Progenitor cell of endocrine pancreas (in vitro differentiated cells): ENCODE data around the gene NRAS. TPM values are rescaled to one million over a fixed set of nuclear protein-coding genes. Genes with fewer than 3 reads are reported as not detected.
A peak's percentile ranks its signal among the peaks of the same experiment; 100 is the strongest.

Experiments used
- DNase-seq: peaks from one replicate; pipeline ENCODE4 v3.0.0; 2021; ENCODE audit warnings: low spot score; ENCODE audit not compliant: unreplicated experiment
- H3K27ac Mint-ChIP-seq: 2 replicates; pipeline ENCODE4 v1.8.0; 2021; ENCODE audit warnings: mild to moderate bottlenecking, moderate library complexity, mixed read lengths
- H3K27me3 Mint-ChIP-seq: 2 replicates; pipeline ENCODE4 v1.8.0; 2021; ENCODE audit warnings: mixed read lengths
- H3K36me3 Mint-ChIP-seq: 2 replicates; pipeline ENCODE4 v1.8.0; 2022; ENCODE audit warnings: mixed read lengths; ENCODE audit not compliant: insufficient read depth
- H3K4me1 Mint-ChIP-seq: 2 replicates; pipeline ENCODE4 v1.8.0; 2021; ENCODE audit warnings: low read depth, mixed read lengths
- H3K4me3 Mint-ChIP-seq: 2 replicates; pipeline ENCODE4 v1.8.0; 2021; ENCODE audit warnings: low read depth, mild to moderate bottlenecking, moderate library complexity, mixed read lengths
- H3K9me3 Mint-ChIP-seq: 2 replicates; pipeline ENCODE4 v1.8.0; 2021; ENCODE audit warnings: low read depth, mixed read lengths
- long read RNA-seq: library from polyadenylated mRNA; unstranded; transcript quantifications from one replicate; pipeline ENCODE4 v2.0.0, GENCODE V29; 2020
- total RNA-seq: library from RNA; stranded (reverse); gene quantifications from 2 replicates; pipeline ENCODE4 v1.2.1, GENCODE V29; 2021
- TF ChIP-seq, protein P1 (sequence below): fragments of 200-600 bp; sonication (generic); IDR thresholded peaks from one replicate; pipeline ENCODE4 v1.5.0; 2021; ENCODE audit warnings: antibody characterized with exemption, mild to moderate bottlenecking; ENCODE audit not compliant: unreplicated experiment

Gene NRAS
- 58.9 and 59.1 TPM in 2 replicates for total RNA-seq
- long read RNA-seq, full-length matches to known transcripts = 86 of 111 reads
- long read RNA-seq, partial matches to known transcripts = 5 of 111 reads
- long read RNA-seq, other reads (novel, unspliced or antisense) = 20 of 111 reads

DNA sequence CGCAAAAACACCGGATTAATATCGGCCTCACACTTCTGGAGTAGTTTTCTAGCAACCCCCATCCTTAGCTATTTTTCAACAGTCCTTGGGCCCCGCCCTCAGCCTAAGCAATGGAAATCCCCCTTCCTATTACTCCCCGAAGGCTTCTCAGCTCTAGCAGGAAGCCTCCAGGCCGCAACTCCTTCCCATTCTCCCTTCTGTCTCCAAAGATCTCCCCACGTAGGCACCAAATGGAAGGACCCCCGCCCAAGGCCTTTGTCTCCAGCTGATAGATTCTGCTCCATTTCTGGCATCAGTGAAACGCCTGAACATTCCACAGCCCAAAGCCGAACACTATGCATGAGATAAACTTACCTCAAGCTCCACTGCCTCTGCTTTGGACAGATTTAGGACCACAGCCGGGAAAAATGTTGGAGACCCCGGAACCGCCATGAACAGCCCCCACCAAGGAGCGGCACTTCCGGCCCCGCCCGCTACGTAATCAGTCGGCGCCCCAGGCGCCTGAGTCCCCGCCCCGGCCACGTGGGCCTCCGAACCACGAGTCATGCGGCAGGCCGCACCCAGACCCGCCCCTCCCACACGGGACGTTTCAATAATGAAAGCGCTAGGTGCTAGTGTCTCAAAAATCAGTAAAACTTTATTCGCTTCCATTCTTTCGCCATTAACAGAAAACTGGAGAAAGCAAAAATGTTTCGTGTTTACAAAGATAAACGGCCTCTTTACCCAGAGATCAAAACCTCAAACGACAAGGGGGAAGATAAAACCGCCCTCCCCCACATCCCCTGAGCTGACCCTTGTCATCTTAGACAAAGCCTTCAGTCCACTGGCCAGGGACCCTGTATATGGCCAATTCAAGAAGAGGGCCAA is at the start of gene NRAS:
TSS of gene NRAS (minus strand) at position 468 of the 867 bp plus-strand sequence. CDS start 611 bp downstream, outside the sequence.
- peak within 1 kb of the TSS; percentile 99 for H3K27ac Mint-ChIP-seq
- no peaks in the 10 kb centered on the region for H3K27me3 Mint-ChIP-seq
- peak; percentile 88 for DNase-seq
- peak within 1 kb of the TSS; percentile 99 for H3K4me3 Mint-ChIP-seq
- peaks cover 16% of the 10 kb centered on the region for H3K36me3 Mint-ChIP-seq
- TF ChIP-seq, protein P1, sequence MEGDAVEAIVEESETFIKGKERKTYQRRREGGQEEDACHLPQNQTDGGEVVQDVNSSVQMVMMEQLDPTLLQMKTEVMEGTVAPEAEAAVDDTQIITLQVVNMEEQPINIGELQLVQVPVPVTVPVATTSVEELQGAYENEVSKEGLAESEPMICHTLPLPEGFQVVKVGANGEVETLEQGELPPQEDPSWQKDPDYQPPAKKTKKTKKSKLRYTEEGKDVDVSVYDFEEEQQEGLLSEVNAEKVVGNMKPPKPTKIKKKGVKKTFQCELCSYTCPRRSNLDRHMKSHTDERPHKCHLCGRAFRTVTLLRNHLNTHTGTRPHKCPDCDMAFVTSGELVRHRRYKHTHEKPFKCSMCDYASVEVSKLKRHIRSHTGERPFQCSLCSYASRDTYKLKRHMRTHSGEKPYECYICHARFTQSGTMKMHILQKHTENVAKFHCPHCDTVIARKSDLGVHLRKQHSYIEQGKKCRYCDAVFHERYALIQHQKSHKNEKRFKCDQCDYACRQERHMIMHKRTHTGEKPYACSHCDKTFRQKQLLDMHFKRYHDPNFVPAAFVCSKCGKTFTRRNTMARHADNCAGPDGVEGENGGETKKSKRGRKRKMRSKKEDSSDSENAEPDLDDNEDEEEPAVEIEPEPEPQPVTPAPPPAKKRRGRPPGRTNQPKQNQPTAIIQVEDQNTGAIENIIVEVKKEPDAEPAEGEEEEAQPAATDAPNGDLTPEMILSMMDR = no peak
- peaks cover 6% of the 10 kb centered on the region for H3K4me1 Mint-ChIP-seq
- no peaks in the 10 kb centered on the region for H3K9me3 Mint-ChIP-seq

DNA sequence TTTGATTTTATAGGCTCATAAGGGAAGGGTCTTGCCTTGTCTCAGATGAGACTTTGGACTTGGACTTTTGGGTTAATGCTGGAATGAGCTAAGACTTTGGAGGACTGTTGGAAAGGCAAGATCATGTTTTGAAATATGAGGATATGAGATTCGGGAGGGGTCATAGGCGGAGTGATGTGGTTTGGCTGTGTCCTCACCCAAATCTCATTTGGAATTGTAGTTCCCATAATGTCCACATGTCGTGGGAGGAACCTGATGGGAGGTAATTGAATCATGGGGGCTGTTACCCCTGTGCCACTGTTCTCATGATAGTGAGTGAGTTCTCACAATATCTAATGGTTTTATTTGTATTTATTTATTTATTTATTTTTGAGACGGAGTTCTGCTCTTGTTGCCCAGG is 48.1 kb upstream of the NRAS start:
- Mint-ChIP-seq H3K9me3 (peaks cover 2% of the 10 kb centered on the region), H3K27me3 (peaks cover 5% of the 10 kb centered on the region), H3K4me3 (no peak overlapping the region), H3K27ac (no peak overlapping the region), H3K36me3 (no peaks in the 10 kb centered on the region), H3K4me1 (no peaks in the 10 kb centered on the region)
- TF ChIP-seq, protein P1 = peak; percentile 27
- no peak for DNase-seq

DNA sequence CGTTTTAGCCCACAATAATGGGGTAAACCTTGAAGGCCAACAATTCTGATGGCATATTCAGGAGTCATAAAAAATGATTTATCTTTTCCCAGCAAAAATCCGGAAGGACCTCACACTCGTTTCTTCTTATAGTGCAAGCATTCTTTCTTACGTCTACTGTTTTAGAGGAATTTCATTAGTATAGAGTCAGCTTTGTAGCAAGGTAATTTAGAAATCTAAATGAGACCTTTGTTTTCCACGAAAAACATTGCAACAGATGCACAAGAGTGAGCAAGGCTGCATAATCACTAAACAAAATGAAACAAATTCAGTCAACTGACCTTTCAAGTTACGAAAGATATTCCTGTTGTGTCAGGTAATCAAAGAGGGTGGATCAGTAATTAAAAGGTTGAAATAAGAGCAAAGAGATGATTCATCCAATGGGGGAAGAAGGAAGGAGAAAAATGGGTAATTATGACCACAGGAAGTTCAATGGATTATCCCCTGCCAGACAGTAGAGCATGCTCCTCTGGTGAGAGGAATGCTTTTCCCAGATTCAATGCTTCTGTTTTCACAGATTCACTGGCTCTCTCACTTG is 41.8 kb upstream of the NRAS start:
- peaks cover 3% of the 10 kb centered on the region for H3K27me3 Mint-ChIP-seq
- peaks cover 8% of the 10 kb centered on the region for H3K36me3 Mint-ChIP-seq
- peaks cover 4% of the 10 kb centered on the region for H3K9me3 Mint-ChIP-seq
- TF ChIP-seq, protein P1 = no peak
- peak overlapping the region; percentile 100 for H3K4me3 Mint-ChIP-seq
- DNase-seq = no peak
- H3K4me1 Mint-ChIP-seq = peaks cover 32% of the 10 kb centered on the region
- H3K27ac Mint-ChIP-seq = peak overlapping the region; percentile 100

DNA sequence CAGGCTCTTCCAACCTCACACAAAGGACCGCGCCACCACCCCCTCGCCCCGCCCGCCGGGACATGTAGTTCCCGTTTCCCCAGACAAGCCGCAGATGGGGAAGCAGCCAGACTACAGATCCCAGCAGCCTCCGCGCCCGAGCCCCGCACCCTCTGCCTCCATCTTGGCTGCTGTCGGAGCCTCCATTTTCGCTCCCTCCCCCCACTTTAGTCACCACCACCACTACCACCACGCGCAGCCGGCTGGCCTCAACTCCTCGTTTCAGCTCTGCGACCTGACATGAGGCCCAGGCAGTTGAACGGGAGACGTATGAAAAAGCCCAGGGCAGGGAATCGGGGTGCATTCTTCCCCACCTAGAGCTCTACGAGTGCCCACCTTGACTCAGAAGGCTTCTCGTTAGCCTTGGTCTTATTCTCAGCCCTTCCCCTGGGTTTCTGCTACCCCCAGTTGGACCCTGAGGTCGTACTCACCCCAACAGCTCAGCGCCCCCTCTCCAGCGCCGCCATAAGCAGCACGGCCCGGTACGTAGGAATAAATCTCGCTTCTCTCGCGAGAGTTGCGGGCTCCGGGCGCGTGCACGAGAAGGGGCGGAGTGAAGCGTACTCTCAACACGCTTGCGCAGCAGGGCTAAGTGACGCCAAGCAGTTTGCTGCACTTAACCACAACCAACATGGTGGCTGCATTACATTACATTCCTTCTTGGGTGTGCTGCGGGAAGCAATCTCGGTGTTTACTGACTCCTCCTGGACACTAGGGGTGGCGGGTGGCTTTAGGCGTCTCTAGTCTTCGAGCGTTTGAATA is 41.1 kb upstream of the NRAS start, which contains the start of gene CSDE1:
TSS of gene CSDE1 (minus strand) at position 530 of the 801 bp plus-strand sequence. CDS start 18,094 bp downstream, outside the sequence.
- H3K9me3 Mint-ChIP-seq = peaks cover 3% of the 10 kb centered on the region
- H3K4me3 Mint-ChIP-seq = peak within 1 kb of the TSS; percentile 100
- peak; percentile 93 for DNase-seq
- no peaks in the 10 kb centered on the region for H3K27me3 Mint-ChIP-seq
- H3K36me3 Mint-ChIP-seq = peaks cover 8% of the 10 kb centered on the region
- peak within 1 kb of the TSS; percentile 100 for H3K27ac Mint-ChIP-seq
- TF ChIP-seq, protein P1 = peak; percentile 59
- H3K4me1 Mint-ChIP-seq = peaks cover 34% of the 10 kb centered on the region
